HepG2 (cell line): ENCODE measurements around the gene SPRED2. TPM values are rescaled to one million over a fixed set of nuclear protein-coding genes. Genes with fewer than 3 reads are reported as not detected.

Experiments used
- ATAC-seq: fragments of 200-7000 bp; cut with Tn5 transposase; 3 replicates; pipeline ENCODE4 v1.9.1; 2020; ENCODE audit warnings: mild to moderate bottlenecking, moderate library complexity
- BruUV-seq: library from RNA; stranded (reverse); fragments of 400-500 nt; replicated peaks from 2 replicates; lab custom pipeline; 2021; lab: Mats Ljungman, UMichigan
- CTCF ChIA-PET: fragments of 300-600 bp; formaldehyde crosslinking; extraction: SDS; loops from one replicate; lab custom pipeline; 2021; ENCODE audit warnings: low total read pairs, inconsistent platforms, low intra/inter-chr PET ratio; lab: Yijun Ruan, JAX
- POLR2A ChIA-PET: fragments of 350-600 bp; sonication (Branson Sonifier 250); formaldehyde crosslinking; loops from one replicate; lab custom pipeline; 2020; ENCODE audit warnings: antibody characterized with exemption, inconsistent platforms; lab: Yijun Ruan, JAX
- DNase-seq: peaks from one replicate; pipeline ENCODE4 v3.0.0-alpha.2; 2015; ENCODE audit warnings: low spot score
- FAIRE-seq: peaks from 3 replicates; lab custom pipeline; 2011; peaks lifted over from hg19 to GRCh38; lab: Jason Lieb, UNC
- H2AFZ ChIP-seq: one replicate; pipeline ENCODE4 v1.6.1; 2011; ENCODE audit warnings: low read length, inconsistent platforms
- H3K27ac ChIP-seq: fragments of 300-600 bp; 3 replicates; pipeline ENCODE4 v1.8.0; 2011; ENCODE audit warnings: mixed run types, mild to moderate bottlenecking, mixed read lengths, low read length, inconsistent platforms; ENCODE audit not compliant: insufficient read depth; ENCODE audit errors: extremely low read length
- H3K27me3 ChIP-seq, 2 experiments: fragments of 200-600 bp in 1 of 2; 2 replicates in 1 of 2; 3 replicates in 1 of 2; pipeline versions ENCODE4 v1.6.0 to v1.8.0; 2011; ENCODE audit warnings: low read length in 2 of 2, mild to moderate bottlenecking in 2 of 2, moderate library complexity in 2 of 2, inconsistent platforms in 1 of 2; ENCODE audit not compliant: insufficient read depth in 2 of 2, control insufficient read depth in 1 of 2
- H3K36me3 ChIP-seq, 2 experiments: fragments of 200-600 bp in 1 of 2; replicated peaks in 1 of 2; 2 replicates in 1 of 2; 3 replicates in 1 of 2; pipeline versions ENCODE4 v1.5.1 to v1.8.0; 2011; ENCODE audit warnings: low read length in 2 of 2, inconsistent platforms in 1 of 2; ENCODE audit not compliant: insufficient read depth in 2 of 2, control insufficient read depth in 1 of 2
- H3K4me1 ChIP-seq: 2 replicates; pipeline ENCODE4 v1.5.1; 2012; ENCODE audit warnings: low read length, inconsistent platforms; ENCODE audit not compliant: insufficient read depth
- H3K4me2 ChIP-seq: 2 replicates; pipeline ENCODE4 v1.6.0; 2011; ENCODE audit warnings: low read depth, low read length, inconsistent platforms
- H3K4me3 ChIP-seq, 3 experiments: fragments of 200-600 bp in 1 of 3; sonication (generic), shearing (Covaris generic) in 1 of 3; replicated peaks in 1 of 3; 2 replicates each; pipeline ENCODE4 v1.5.1; 2011 to 2016; ENCODE audit warnings: low read length in 3 of 3, inconsistent platforms in 2 of 3, low read depth in 2 of 3, mild to moderate bottlenecking in 2 of 3, control low read depth in 1 of 3, mixed read lengths in 1 of 3; ENCODE audit not compliant: insufficient read depth in 1 of 3
- H3K79me2 ChIP-seq: one replicate; pipeline ENCODE4 v1.6.1; 2011; ENCODE audit warnings: low read length, inconsistent platforms; ENCODE audit not compliant: insufficient read depth
- H3K9ac ChIP-seq: 2 replicates; pipeline ENCODE4 v1.6.0; 2011; ENCODE audit warnings: mild to moderate bottlenecking, low read depth, low read length, inconsistent platforms; ENCODE audit not compliant: insufficient read depth
- H3K9me3 ChIP-seq: 2 replicates; pipeline ENCODE4 v1.5.1; 2012; ENCODE audit warnings: mild to moderate bottlenecking, low read length
- H4K20me1 ChIP-seq: 2 replicates; pipeline ENCODE4 v1.6.0; 2011; ENCODE audit warnings: inconsistent platforms, mild to moderate bottlenecking, low read length, moderate library complexity; ENCODE audit not compliant: insufficient read depth
- GPBP1L1 ChIP-seq: sonication (generic); formaldehyde crosslinking; IDR thresholded peaks from 2 replicates; pipeline ENCODE4 v1.5.0; 2020; ENCODE audit warnings: mild to moderate bottlenecking, missing genetic modification reagents
- HCFC1 ChIP-seq: fragments of 150-350 bp; IDR thresholded peaks from 2 replicates; pipeline ENCODE4 v1.6.1; 2014; ENCODE audit warnings: low read depth, low read length
- HDAC1 ChIP-seq: sonication (generic); formaldehyde crosslinking; IDR thresholded peaks from 2 replicates; pipeline ENCODE4 v1.5.1; 2020; ENCODE audit warnings: mild to moderate bottlenecking, missing genetic modification reagents
- MYC ChIP-seq: sonication (generic); formaldehyde crosslinking; IDR thresholded peaks from 2 replicates; pipeline ENCODE4 v1.9.0; 2021; ENCODE audit warnings: missing genetic modification reagents, borderline replicate concordance
- TBX2 ChIP-seq: sonication (generic); formaldehyde crosslinking; IDR thresholded peaks from 2 replicates; pipeline ENCODE4 v1.5.0; 2020; ENCODE audit warnings: missing genetic modification reagents, mild to moderate bottlenecking, borderline replicate concordance
- TBX3 ChIP-seq: fragments of 450-650 bp; IDR thresholded peaks from 2 replicates; pipeline ENCODE4 v1.6.1; 2017; ENCODE audit warnings: antibody characterized with exemption, mild to moderate bottlenecking, inconsistent platforms, borderline replicate concordance
- TRIM24 ChIP-seq: sonication (generic); formaldehyde crosslinking; IDR thresholded peaks from 2 replicates; pipeline ENCODE4 v1.8.0; 2022; ENCODE audit warnings: mild to moderate bottlenecking, missing genetic modification reagents
- ZBTB38 ChIP-seq: sonication (generic); formaldehyde crosslinking; IDR thresholded peaks from 2 replicates; pipeline ENCODE4 v1.5.1; 2020; ENCODE audit warnings: mild to moderate bottlenecking, missing genetic modification reagents
- ZNF18 ChIP-seq: sonication (generic); formaldehyde crosslinking; IDR thresholded peaks from 2 replicates; pipeline ENCODE4 v1.8.0; 2022; ENCODE audit warnings: mild to moderate bottlenecking, missing genetic modification reagents; ENCODE audit not compliant: insufficient replicate concordance
- ZNF205 ChIP-seq: IDR thresholded peaks from 2 replicates; pipeline ENCODE4 v1.6.1; 2018; ENCODE audit warnings: missing biosample characterization, missing genetic modification reagents
- ZNF318 ChIP-seq: sonication (generic); formaldehyde crosslinking; IDR thresholded peaks from 2 replicates; pipeline ENCODE4 v1.4.0; 2020; ENCODE audit warnings: mild to moderate bottlenecking, missing genetic modification reagents
- ZNF619 ChIP-seq: sonication (generic); formaldehyde crosslinking; IDR thresholded peaks from 2 replicates; pipeline ENCODE4 v1.4.0; 2020; ENCODE audit warnings: mild to moderate bottlenecking, missing genetic modification reagents
- ZNF776 ChIP-seq: sonication (generic); formaldehyde crosslinking; IDR thresholded peaks from 2 replicates; pipeline ENCODE4 v1.4.0; 2020; ENCODE audit warnings: mild to moderate bottlenecking, missing genetic modification reagents
- whole genome bisulfite sequencing: methylation state at CpG from one replicate; pipeline ENCODE4 v1.1.6; 2017; ENCODE audit warnings: low lambda C conversion rate; 5-methylcytosine and 5-hydroxymethylcytosine counted together
- in situ Hi-C: cut with HindIII; loops from 2 replicates; pipeline ENCODE4 v1.10.0; 2017; ENCODE audit warnings: low pct_unique_long_range_greater_than_20kb; ENCODE audit not compliant: extremely low pct_ligation_motif_present
- intact Hi-C: fragments of 100-400 bp; cut with micrococcal nuclease; formaldehyde crosslinking; loops from one replicate; pipeline ENCODE4 v1.10.0; 2022; ENCODE audit not compliant: unreplicated experiment
- polyA plus RNA-seq, 8 experiments: library from polyadenylated mRNA; depleted of rRNA in 3 of 8; stranded (reverse) in 7 of 8; unstranded in 1 of 8; fragments of >200 nt; fragmentation: Illumina TruSeq in 4 of 8; extraction: Trizol in 4 of 8; gene quantifications; 2 replicates each; pipeline versions ENCODE4 v1.2.1 to v1.2.3, GENCODE V29; 2011 to 2016; ENCODE audit warnings: low read depth in 4 of 8, missing spikeins in 1 of 8, mixed read lengths in 1 of 8; ENCODE audit not compliant: insufficient read depth in 1 of 8
- total RNA-seq, 5 experiments: library from RNA; depleted of rRNA; stranded (reverse); fragments of >200 nt; fragmentation: Illumina TruSeq; extraction: Trizol; gene quantifications; 2 replicates each; pipeline ENCODE4 v1.2.3, GENCODE V29; 2016; ENCODE audit warnings: low read depth in 1 of 5

The SPRED2 gene
- total and polyA plus RNA-seq, 2 of the 13 experiments (the other 11 are each of a cell fraction or from before 2014, with no cell fraction given), result 13.0 to 37.0 TPM

- no peak overlapping the region for H3K4me3 ChIP-seq
- H3K9ac ChIP-seq, result no peak overlapping the region
- H3K27me3 ChIP-seq, result no peaks in the 10 kb centered on the region
- FAIRE-seq, result peak; percentile 18
- in situ Hi-C loops (no loop called here), intact Hi-C loops (no loop called here)
- peaks cover 4 to 30% of the 10 kb centered on the region in 2 experiments for H3K36me3 ChIP-seq
- CTCF ChIA-PET, result no interaction called here
- ATAC-seq, result no peak
- POLR2A ChIA-PET, result interaction anchor here (3.2 kb wide), 1 partner anchor 7 kb away, joined by 11 read pairs; no protein-coding TSS in a partner anchor
- no TSS peak for BruUV-seq
- peaks cover 95% of the 10 kb centered on the region for H3K4me1 ChIP-seq
- H3K4me2 ChIP-seq, result no peak overlapping the region
- peaks cover 30% of the 10 kb centered on the region; the same call in 1 of the 2 replicates for H4K20me1 ChIP-seq
- peaks cover 93% of the 10 kb centered on the region for H3K79me2 ChIP-seq
- DNase-seq, result no peak
- 80% methylated on average over 5 of the region's 5 CpGs for WGBS
- H3K27ac ChIP-seq, result peak overlapping the region; percentile 4
- no peaks in the 10 kb centered on the region for H3K9me3 ChIP-seq
- no peak overlapping the region for H2AFZ ChIP-seq
- TF ChIP-seq MYC (CRISPR knock-in tag), result no peak
- TF ChIP-seq HCFC1, result no peak
- TF ChIP-seq HDAC1 (CRISPR knock-in tag), result no peak
- no peak for TF ChIP-seq ZNF205 (CRISPR knock-in tag)
- TF ChIP-seq ZBTB38 (CRISPR knock-in tag), result no peak
- TF ChIP-seq TBX2 (CRISPR knock-in tag), result peak; percentile 55; the same call in 1 of the 2 replicates
- TF ChIP-seq ZNF619 (CRISPR knock-in tag), result no peak
- TF ChIP-seq ZNF318 (CRISPR knock-in tag), result no peak
- TF ChIP-seq TRIM24 (CRISPR knock-in tag), result no peak
- no peak for TF ChIP-seq GPBP1L1
- TF ChIP-seq ZNF18 (CRISPR knock-in tag), result no peak
- peak; percentile 62; the same call in 1 of the 2 replicates for TF ChIP-seq TBX3
- TF ChIP-seq ZNF776 (CRISPR knock-in tag), result no peak
These were observed 54.7 kb downstream of the SPRED2 start for GRCh38 chr2:65377556-65378192.
